Panc1 (cell line): ENCODE measurements around the gene LRP1B. TPM values are rescaled to one million over a fixed set of nuclear protein-coding genes. Genes with fewer than 3 reads are reported as not detected.

ENCODE experiments used
- ATAC-seq: fragments of 200-7000 bp; cut with Tn5 transposase; 2 replicates; pipeline ENCODE4 v1.9.1; 2020; ENCODE audit warnings: mild to moderate bottlenecking, moderate library complexity
- BruUV-seq: library from RNA; stranded (reverse); fragments of 400-500 nt; replicated peaks from 2 replicates; lab custom pipeline; 2021; lab: Mats Ljungman, UMichigan
- CTCF ChIA-PET: fragments of 300-600 bp; sonication (Branson Sonifier 250); formaldehyde crosslinking; loops from one replicate; lab custom pipeline; 2022; ENCODE audit warnings: antibody characterized with exemption; lab: Charles Lee
- POLR2A ChIA-PET: fragments of 300-600 bp; sonication (Branson Sonifier 250); formaldehyde crosslinking; loops from one replicate; lab custom pipeline; 2022; ENCODE audit warnings: antibody characterized with exemption; lab: Charles Lee
- DNase-seq: peaks from one replicate; pipeline ENCODE4 v3.0.0-alpha.2; 2010; ENCODE audit warnings: low read depth, low spot score
- H3K27ac ChIP-seq: 2 replicates; pipeline ENCODE4 v1.5.1; 2011; ENCODE audit warnings: mild to moderate bottlenecking, low read length, inconsistent platforms
- H3K27me3 ChIP-seq: fragments of 200-500 bp; sonication (Bioruptor generic); 2 replicates; pipeline ENCODE4 v1.6.0; 2014; ENCODE audit warnings: low read length, inconsistent platforms; ENCODE audit not compliant: control insufficient read depth, insufficient read depth
- H3K36me3 ChIP-seq: fragments of 200-500 bp; sonication (Bioruptor generic); 2 replicates; pipeline ENCODE4 v1.5.1; 2014; ENCODE audit warnings: inconsistent platforms, mild to moderate bottlenecking, low read length, moderate library complexity; ENCODE audit not compliant: control insufficient read depth, insufficient read depth
- H3K4me1 ChIP-seq: 2 replicates; pipeline ENCODE4 v1.5.1; 2011; ENCODE audit warnings: inconsistent platforms, mild to moderate bottlenecking, low read length, moderate library complexity; ENCODE audit not compliant: control insufficient read depth, insufficient read depth
- H3K4me3 ChIP-seq, 2 experiments: 2 replicates each; pipeline ENCODE4 v1.5.1; 2011 to 2012; ENCODE audit warnings: low read depth in 2 of 2, low read length in 2 of 2, mild to moderate bottlenecking in 2 of 2, inconsistent platforms in 1 of 2, moderate library complexity in 1 of 2
- H3K9me3 ChIP-seq: fragments of 200-500 bp; sonication (Bioruptor generic); 2 replicates; pipeline ENCODE4 v1.5.1; 2014; ENCODE audit warnings: low read depth, mild to moderate bottlenecking, inconsistent platforms, low read length, moderate library complexity; ENCODE audit not compliant: control insufficient read depth, insufficient read depth
- POLR2AphosphoS5 ChIP-seq: IDR thresholded peaks from 2 replicates; pipeline ENCODE4 v1.6.1; 2012; ENCODE audit warnings: mild to moderate bottlenecking, low read depth, low read length, moderate library complexity
- SIN3A ChIP-seq: IDR thresholded peaks from 2 replicates; pipeline ENCODE4 v1.6.1; 2012; ENCODE audit warnings: low read depth, mild to moderate bottlenecking, low read length, moderate library complexity, borderline replicate concordance; ENCODE audit not compliant: insufficient read depth
- TCF7L2 ChIP-seq: IDR thresholded peaks from 2 replicates; pipeline ENCODE4 v1.6.1; 2011; ENCODE audit warnings: mild to moderate bottlenecking, low read depth, low read length, inconsistent platforms
- in situ Hi-C: cut with HindIII; loops from 2 replicates; pipeline ENCODE4 v1.10.0; 2016; ENCODE audit warnings: low sequenced_read_pairs, low pct_unique_long_range_greater_than_20kb
- intact Hi-C: fragments of 100-400 bp; cut with micrococcal nuclease; formaldehyde crosslinking; loops from one replicate; pipeline ENCODE4 v1.10.0; 2022; ENCODE audit not compliant: unreplicated experiment
- total RNA-seq: library from RNA; stranded (reverse); gene quantifications from one replicate; pipeline ENCODE4 v1.2.1, GENCODE V29; 2021; ENCODE audit not compliant: unreplicated experiment
- TF ChIP-seq, protein P1 (sequence below): fragments of 450-650 bp; IDR thresholded peaks from 2 replicates; pipeline ENCODE4 v1.5.1; 2017; ENCODE audit warnings: mild to moderate bottlenecking
- TF ChIP-seq, protein P2 (sequence below), 2 experiments: IDR thresholded peaks; 2 replicates each; pipeline ENCODE4 v1.6.1; 2011 to 2012; ENCODE audit warnings: low read depth in 2 of 2, control low read depth in 1 of 2, low read length in 1 of 2, mild to moderate bottlenecking in 1 of 2, moderate library complexity in 1 of 2; ENCODE audit not compliant: insufficient read depth in 1 of 2

Gene LRP1B
- total RNA-seq, 1 experiment from 2014 or later, result 0.54 TPM

DNA sequence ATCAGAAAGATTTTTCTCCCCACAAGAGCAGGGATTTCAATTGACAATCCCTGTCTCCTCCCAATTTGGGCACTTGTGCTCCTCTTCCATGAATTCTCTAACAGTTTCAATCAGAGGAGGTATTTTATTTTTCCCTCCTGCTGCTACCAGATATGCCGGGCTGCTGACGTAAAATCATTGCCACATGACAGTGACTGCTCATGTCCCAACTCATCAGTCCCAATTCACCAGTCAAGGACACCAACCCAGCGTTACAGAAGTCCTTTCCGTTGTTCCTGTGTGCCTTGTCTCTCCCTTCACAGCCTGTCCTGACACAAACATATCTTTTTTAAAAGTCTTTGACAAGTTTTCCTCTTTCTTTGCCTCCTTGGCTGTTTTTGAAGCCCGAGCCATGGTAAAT lies 540.2 kb downstream of the LRP1B start:
- Histone ChIP-seq H3K4me3 (no peak overlapping the region), H3K9me3 (no peaks in the 10 kb centered on the region), H3K27me3 (no peaks in the 10 kb centered on the region), H3K4me1 (no peaks in the 10 kb centered on the region), H3K27ac (no peak overlapping the region), H3K36me3 (no peaks in the 10 kb centered on the region)
- in situ Hi-C loops (no loop called here), intact Hi-C loops (no loop called here)
- TF ChIP-seq, protein P1, sequence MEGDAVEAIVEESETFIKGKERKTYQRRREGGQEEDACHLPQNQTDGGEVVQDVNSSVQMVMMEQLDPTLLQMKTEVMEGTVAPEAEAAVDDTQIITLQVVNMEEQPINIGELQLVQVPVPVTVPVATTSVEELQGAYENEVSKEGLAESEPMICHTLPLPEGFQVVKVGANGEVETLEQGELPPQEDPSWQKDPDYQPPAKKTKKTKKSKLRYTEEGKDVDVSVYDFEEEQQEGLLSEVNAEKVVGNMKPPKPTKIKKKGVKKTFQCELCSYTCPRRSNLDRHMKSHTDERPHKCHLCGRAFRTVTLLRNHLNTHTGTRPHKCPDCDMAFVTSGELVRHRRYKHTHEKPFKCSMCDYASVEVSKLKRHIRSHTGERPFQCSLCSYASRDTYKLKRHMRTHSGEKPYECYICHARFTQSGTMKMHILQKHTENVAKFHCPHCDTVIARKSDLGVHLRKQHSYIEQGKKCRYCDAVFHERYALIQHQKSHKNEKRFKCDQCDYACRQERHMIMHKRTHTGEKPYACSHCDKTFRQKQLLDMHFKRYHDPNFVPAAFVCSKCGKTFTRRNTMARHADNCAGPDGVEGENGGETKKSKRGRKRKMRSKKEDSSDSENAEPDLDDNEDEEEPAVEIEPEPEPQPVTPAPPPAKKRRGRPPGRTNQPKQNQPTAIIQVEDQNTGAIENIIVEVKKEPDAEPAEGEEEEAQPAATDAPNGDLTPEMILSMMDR, result no peak
- BruUV-seq, result no TSS peak
- no peak for ATAC-seq
- CTCF ChIA-PET, result no interaction called here
- no peak for DNase-seq
- POLR2A ChIA-PET, result no interaction called here

DNA sequence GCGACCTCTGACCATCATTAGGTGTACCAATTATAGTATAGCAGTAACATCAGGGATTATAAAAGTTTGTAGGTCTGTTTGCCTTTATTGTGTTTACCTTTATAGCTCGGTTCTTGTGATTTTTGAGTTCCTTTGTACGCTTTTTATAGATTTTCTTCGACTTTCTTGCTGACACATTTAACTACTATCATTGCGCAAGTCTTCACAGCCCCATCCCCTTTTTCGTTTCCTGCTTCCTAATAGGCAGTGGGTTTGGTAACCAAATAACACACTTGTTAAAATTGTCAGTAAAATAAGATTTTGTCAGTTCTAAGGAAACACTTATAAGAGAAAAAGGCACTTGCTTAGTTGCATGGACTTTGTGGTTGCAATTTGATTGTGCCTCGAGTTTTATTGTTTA lies 541.5 kb downstream of the LRP1B start:
- DNase-seq (no peak), ATAC-seq (no peak)
- H3K4me3 ChIP-seq, result no peak overlapping the region
- in situ Hi-C loops (no loop called here), intact Hi-C loops (no loop called here)
- TF ChIP-seq SIN3A, result no peak
- no peak for TF ChIP-seq TCF7L2
- TF ChIP-seq, protein P2, sequence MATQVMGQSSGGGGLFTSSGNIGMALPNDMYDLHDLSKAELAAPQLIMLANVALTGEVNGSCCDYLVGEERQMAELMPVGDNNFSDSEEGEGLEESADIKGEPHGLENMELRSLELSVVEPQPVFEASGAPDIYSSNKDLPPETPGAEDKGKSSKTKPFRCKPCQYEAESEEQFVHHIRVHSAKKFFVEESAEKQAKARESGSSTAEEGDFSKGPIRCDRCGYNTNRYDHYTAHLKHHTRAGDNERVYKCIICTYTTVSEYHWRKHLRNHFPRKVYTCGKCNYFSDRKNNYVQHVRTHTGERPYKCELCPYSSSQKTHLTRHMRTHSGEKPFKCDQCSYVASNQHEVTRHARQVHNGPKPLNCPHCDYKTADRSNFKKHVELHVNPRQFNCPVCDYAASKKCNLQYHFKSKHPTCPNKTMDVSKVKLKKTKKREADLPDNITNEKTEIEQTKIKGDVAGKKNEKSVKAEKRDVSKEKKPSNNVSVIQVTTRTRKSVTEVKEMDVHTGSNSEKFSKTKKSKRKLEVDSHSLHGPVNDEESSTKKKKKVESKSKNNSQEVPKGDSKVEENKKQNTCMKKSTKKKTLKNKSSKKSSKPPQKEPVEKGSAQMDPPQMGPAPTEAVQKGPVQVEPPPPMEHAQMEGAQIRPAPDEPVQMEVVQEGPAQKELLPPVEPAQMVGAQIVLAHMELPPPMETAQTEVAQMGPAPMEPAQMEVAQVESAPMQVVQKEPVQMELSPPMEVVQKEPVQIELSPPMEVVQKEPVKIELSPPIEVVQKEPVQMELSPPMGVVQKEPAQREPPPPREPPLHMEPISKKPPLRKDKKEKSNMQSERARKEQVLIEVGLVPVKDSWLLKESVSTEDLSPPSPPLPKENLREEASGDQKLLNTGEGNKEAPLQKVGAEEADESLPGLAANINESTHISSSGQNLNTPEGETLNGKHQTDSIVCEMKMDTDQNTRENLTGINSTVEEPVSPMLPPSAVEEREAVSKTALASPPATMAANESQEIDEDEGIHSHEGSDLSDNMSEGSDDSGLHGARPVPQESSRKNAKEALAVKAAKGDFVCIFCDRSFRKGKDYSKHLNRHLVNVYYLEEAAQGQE (IDR thresholded peaks at IDR 0.05; ENCODE audit: insufficient read depth in 1 of 2, low read depth in 2 of 2, low read length in 1 of 2), result no peak
- TF ChIP-seq POLR2AphosphoS5, result no peak
- TF ChIP-seq, protein P1, result no peak
- no TSS peak for BruUV-seq
- ChIA-PET POLR2A (no interaction called here), CTCF (no interaction called here)
- no peaks in the 10 kb centered on the region for H3K4me1 ChIP-seq
- no peaks in the 10 kb centered on the region for H3K36me3 ChIP-seq
- H3K9me3 ChIP-seq, result no peaks in the 10 kb centered on the region
- no peak overlapping the region for H3K27ac ChIP-seq
- H3K27me3 ChIP-seq, result no peaks in the 10 kb centered on the region

DNA sequence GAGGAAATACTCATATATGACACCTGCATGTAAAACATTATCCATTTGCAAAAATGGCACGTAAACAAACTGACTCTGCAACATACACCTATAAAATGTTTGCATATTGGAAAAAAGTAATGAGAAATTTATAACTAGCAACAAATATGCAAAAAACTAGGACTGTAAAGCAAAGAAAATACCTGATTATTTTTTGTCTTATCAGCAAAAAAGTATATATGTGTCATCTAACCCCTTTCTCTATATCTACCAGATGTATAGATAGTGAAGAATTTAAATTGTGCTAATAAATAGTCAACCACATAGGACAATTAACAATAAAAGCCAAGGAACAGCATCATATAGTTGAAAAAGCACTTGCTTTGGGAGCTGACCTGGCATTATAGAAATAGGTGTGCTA lies 543.8 kb downstream of the LRP1B start:
- intact Hi-C loops, result no loop called here

More for the DNA sequence above, 543.8 kb downstream of the LRP1B start:
- Histone ChIP-seq H3K27me3 (no peaks in the 10 kb centered on the region), H3K9me3 (no peaks in the 10 kb centered on the region), H3K36me3 (no peaks in the 10 kb centered on the region), H3K4me1 (no peaks in the 10 kb centered on the region), H3K27ac (no peak overlapping the region), H3K4me3 (no peak overlapping the region)
- no peak for ATAC-seq
- DNase-seq, result no peak
- no TSS peak for BruUV-seq
- no peak for TF ChIP-seq SIN3A
- TF ChIP-seq, protein P2 (IDR thresholded peaks at IDR 0.05; ENCODE audit: insufficient read depth in 1 of 2, low read depth in 2 of 2, low read length in 1 of 2), result no peak
- TF ChIP-seq POLR2AphosphoS5, result no peak
- no peak for TF ChIP-seq TCF7L2
- TF ChIP-seq, protein P1, result no peak
- ChIA-PET POLR2A (no interaction called here), CTCF (no interaction called here)
- in situ Hi-C loops, result no loop called here
